GM18526 (cell line): ENCODE measurements around the gene CCDC90B.

Experiments
- POLR2A ChIP-seq: IDR thresholded peaks from 3 replicates; pipeline ENCODE4 v1.6.1; 2011; ENCODE audit not compliant: insufficient read length; ENCODE audit errors: extremely low read depth

The CCDC90B gene

GRCh38 chr11:83292709-83293456 is 6.7 kb upstream of the CCDC90B start:
- TF ChIP-seq POLR2A: no peak

DNA sequence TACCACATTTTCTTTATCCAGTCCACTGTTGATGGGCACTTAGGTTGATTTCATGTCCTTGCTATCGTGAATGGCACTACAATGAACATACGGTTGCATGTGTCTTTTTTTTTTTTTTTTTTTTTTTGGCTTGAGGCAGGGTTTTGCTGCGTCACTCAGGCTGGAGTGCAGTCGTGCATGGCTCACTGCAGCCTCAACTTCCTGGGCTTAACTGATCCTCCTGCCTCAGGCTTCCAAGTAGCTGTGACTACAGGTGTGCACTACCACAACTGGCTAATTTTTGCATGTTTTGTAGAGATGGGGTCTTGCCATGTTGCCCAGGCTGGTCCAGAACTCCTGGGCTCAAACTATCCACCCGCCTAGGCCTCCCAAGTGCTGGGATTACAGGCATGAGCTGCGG is 1.5 kb upstream of the CCDC90B start:
- TF ChIP-seq POLR2A: no peak

DNA sequence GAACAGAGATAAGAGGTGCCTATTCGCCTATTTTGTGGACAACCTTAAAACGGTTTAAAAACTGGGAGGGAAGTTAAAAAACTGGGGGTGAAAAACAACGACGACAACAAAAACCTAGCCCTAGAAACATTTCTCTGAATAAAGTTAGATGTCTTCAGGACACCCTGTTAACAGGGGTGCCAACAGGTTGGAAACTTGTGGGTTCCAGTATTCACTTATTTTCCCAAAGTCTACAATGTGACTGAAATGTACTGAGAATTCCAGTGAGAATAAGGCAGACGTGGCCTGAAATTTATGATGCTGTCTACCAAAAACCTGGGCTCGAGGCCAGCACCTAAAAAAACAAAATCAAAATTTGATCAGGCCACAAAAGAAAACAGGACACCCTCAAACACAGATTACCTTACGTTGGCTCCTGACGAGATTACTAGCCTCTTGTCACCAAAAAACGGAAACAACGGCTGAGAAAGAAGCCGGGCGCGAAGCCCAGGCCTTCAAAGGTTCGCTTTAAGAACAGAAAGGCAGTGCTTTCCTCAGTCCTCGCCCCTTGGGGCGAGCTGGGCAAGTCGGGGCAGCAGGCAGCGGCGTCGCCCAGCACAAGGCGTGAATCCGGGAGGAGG is 906 bp downstream of the CCDC90B start:
- no peak for TF ChIP-seq POLR2A

DNA sequence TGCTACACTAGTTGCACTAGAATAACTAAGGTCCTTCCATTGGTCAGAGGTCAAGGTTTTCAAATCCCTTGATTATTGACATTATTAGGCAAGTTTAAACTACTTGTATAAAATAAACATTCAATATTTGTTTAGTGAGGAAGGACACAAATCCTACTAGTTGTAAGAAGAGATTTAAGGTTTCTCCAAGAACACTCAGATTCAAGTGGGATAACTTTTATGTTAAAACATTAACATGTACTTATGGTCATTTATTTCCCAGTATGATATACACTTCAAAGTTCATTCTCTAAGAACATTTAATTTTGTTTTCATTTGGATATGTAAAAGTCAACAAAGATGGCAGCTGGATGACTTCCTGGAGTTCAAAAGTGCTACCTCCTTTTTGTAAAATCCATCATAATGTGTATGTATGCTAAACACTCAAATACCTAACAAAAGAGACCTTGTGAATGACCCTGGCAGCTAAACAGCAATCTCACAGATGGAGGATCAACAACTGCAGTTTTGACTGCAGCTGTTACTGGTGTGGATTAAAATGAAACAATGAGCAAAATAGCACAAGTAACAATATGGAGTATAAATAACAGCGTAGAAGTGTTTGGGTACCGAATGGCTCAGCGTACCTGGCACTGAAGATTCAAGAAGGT is 1.5 kb downstream of the CCDC90B start:
- TF ChIP-seq POLR2A: no peak

DNA sequence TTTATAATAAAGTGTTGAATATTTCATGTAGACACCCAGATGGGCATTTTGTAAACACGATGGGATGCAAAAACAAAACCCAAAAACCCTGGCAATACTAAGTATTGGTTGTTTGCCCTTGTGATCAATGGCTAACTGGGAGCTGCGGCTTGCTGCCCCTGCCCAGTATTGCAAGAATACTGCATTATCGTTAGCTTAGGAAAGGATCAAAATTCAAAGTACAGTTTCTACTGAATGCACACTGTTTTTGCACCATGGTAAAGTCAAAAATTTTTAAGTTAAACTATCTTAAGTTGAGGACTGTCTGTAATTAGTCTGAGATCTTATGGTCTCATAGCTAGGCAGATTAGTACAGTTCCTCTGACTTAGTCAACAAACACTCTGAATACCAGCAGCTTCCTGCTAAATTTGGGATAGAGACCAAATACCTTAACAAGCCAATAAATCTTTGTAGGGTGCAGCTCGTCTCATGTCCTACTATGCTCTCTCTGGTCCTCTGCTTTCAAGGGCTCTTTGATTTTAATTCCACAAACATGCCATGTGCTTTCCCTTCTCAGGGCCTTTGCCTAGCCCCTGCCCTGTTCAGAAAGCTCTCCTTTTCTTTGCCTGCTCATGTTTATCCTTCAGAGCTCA is 4.0 kb downstream of the CCDC90B start:
- TF ChIP-seq POLR2A: no peak

- no peak for TF ChIP-seq POLR2A
Observed at GRCh38 chr11:83280256-83280655, 5.9 kb downstream of the CCDC90B start.

GRCh38 chr11:83278351-83278750 is 7.8 kb downstream of the CCDC90B start:
- TF ChIP-seq POLR2A: no peak

GRCh38 chr11:83275888-83276641 is 10.1 kb downstream of the CCDC90B start:
- no peak for TF ChIP-seq POLR2A

- TF ChIP-seq POLR2A: no peak
Observed at GRCh38 chr11:83272627-83273026, 13.5 kb downstream of the CCDC90B start.

DNA sequence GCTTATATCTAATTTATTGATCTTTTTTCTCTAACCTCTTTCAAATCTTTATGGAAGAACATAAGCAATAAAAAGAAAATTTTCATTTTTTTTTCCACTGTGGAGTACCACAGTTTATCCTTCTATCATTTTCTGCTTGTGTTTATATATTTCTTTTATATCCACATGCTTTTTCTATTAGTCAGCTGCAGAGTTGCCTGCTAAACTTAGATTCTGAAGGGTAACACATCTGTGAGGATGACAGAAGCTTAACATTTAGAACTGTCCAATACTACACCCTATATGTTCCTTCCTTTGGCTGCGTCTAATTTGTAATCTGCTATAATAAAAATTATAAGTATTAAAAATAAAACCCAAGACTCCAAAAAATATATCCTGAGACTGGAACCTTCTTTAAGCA is 20.8 kb downstream of the CCDC90B start:
- no peak for TF ChIP-seq POLR2A

DNA sequence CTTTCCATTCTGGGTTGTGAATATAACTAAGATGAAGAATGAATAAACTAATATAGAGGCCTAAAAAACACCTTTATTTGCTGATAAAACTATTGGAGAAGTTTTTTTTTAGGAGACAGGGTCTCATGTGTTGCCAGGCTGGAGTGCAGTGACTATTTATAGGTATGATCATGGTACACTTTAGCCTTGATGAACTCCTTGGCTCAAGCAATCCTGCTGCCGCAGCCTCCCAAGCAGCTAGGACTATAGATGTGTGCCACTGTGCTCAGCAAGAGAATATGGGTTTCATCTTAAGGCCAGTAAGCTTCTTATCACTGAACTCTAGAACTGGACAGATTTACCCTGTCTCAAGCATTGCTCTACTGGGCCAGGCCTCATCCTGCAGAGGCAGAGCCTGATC is 26.6 kb downstream of the CCDC90B start:
- no peak for TF ChIP-seq POLR2A

GRCh38 chr11:83257761-83258168 is 28.4 kb downstream of the CCDC90B start:
- TF ChIP-seq POLR2A: no peak

DNA sequence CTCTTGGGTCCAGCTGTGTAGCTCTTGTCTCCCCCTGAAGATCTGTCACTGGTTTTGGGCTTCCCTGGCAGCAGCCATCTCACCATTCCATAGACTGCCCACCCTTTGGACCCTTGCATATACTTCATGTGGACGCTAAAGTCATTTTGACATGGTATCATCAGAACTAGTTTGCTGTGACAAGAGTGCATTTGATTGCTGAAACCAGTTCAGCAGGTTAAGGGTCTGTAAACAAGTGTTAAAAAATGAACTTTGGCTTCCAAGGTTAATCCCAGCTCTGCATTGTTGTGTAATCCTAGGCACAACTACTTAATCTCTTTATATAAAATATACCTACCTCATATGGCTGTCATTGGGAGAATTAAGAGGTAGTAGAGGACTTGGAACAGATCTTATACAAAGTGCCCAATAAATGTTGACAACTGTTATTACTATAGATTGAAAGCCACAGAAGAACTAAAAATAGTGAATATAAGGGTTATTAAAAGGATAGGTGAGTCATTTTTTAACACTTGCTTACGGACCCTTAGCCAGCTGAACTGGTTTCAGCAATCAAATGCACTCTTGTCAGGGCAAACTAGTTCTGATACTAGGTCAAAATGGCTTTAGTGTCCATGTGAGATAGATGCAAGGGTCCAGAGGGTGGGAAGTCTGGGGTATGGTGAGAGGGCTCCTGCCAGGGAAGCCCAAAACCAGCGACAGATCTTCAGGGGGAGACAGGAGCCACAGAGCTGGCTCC is 29.4 kb downstream of the CCDC90B start:
- TF ChIP-seq POLR2A: no peak

DNA sequence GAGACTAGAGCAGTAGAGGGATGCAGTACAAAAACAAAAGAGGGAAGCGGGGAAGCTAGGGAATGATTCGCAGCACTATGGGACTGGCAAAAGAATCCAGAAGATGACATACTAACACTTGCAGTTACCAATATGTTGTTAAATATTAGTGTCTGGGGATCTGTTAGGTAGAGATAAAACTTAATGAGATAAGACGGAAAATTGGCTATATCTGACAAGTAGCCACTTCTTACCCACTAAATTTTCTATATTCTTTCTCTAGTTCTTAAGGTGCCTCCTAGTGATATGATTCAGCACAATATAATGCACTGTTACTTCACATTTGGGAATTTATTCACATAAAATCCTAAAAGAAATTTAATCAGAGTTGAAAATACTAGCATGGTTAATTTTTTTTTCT is 30.8 kb downstream of the CCDC90B start:
- TF ChIP-seq POLR2A: no peak

DNA sequence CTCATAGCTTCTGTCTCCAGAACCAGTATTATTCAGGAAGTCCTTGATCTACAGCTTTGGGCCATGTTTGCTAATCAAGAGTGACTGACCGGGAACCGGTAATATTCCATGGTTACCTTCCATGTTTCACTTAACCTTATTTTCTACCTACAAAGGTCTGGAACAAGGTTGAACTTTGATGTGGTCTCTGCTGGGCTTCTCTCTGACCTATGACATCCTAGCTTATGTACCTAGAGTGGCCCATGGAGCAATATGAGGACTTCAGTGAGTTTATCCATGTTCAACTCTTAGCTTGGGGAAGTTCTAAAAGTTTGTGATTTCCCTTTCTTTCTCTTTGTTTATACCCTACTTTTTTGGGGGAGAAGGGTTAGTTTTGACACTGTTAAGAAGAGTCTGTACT is 33.2 kb downstream of the CCDC90B start:
- TF ChIP-seq POLR2A: no peak

GRCh38 chr11:83252266-83252665 is 33.9 kb downstream of the CCDC90B start:
- TF ChIP-seq POLR2A: no peak
